Endothelial cell of umbilical vein (primary cell): Measurements from ENCODE around the gene LRTM2.

ENCODE experiments used
- EZH2 ChIP-seq: IDR thresholded peaks from 2 replicates; pipeline ENCODE4 v1.6.1; 2012; ENCODE audit warnings: borderline replicate concordance, low read depth, mild to moderate bottlenecking, moderate library complexity, low read length, inconsistent platforms; ENCODE audit not compliant: severe bottlenecking
- POLR2A ChIP-seq: IDR thresholded peaks from 2 replicates; pipeline ENCODE4 v1.6.1; 2012; ENCODE audit warnings: low read depth, mild to moderate bottlenecking, control low read depth, low read length
- POLR2AphosphoS5 ChIP-seq: IDR thresholded peaks from 2 replicates; pipeline ENCODE4 v1.6.1; 2012; ENCODE audit warnings: low read depth, mild to moderate bottlenecking, control low read depth, low read length, moderate library complexity; ENCODE audit not compliant: insufficient read depth
- TF ChIP-seq, protein P1 (sequence below), 2 donors: IDR thresholded peaks; 1 replicate in 1 of 2; 2 replicates in 1 of 2; pipeline ENCODE4 v1.5.1; 2011; ENCODE audit warnings: low read length in 2 of 2, mild to moderate bottlenecking in 2 of 2, moderate library complexity in 2 of 2, control low read depth in 1 of 2, inconsistent platforms in 1 of 2, low read depth in 1 of 2; ENCODE audit not compliant: insufficient read depth in 1 of 2; ENCODE audit errors: extremely low read depth in 1 of 2

DNA sequence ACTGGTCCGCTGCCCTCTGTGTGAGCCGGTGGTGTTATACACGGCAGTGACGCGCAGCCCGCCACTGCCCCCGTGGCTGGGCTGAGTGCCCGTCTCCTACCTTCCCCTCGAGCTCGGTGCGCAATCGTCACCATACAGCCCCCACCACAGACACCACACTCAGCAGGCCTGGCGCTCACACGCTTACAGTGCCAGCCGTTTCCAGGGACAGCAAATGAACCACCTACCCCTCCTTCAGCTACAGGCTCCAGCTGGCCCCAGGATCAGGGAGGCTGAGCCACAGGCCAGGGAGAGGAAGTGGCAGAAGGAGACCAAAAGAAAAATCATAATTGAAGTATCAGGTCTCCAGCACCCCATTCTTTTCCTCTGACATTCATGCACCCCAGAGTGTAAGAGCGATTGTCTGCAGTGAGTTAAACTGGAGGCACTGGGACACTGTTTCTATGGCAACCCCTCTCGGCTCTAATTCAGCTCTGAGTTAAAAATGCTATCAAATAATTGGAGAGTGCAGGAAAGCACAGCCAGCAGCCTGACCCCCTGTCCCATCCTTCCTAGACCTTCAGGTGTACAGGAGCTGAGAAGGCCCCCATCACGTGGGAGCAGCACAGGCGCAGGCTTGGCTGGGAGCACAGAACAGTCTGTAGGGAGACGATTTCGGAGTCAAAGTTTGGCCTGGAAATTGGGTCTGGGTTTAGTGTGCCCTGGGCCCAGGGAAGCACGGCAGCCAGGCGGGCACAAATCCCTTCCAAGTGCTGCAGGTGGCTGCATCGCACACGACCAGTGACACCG, 18.0 kb downstream of the LRTM2 start:
- TF ChIP-seq, protein P1, sequence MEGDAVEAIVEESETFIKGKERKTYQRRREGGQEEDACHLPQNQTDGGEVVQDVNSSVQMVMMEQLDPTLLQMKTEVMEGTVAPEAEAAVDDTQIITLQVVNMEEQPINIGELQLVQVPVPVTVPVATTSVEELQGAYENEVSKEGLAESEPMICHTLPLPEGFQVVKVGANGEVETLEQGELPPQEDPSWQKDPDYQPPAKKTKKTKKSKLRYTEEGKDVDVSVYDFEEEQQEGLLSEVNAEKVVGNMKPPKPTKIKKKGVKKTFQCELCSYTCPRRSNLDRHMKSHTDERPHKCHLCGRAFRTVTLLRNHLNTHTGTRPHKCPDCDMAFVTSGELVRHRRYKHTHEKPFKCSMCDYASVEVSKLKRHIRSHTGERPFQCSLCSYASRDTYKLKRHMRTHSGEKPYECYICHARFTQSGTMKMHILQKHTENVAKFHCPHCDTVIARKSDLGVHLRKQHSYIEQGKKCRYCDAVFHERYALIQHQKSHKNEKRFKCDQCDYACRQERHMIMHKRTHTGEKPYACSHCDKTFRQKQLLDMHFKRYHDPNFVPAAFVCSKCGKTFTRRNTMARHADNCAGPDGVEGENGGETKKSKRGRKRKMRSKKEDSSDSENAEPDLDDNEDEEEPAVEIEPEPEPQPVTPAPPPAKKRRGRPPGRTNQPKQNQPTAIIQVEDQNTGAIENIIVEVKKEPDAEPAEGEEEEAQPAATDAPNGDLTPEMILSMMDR (IDR thresholded peaks at IDR 0.05; ENCODE audit: extremely low read depth in 1 of 2, insufficient read depth in 1 of 2, low read depth in 1 of 2, low read length in 2 of 2) = no peak
- no peak for TF ChIP-seq POLR2A
- TF ChIP-seq EZH2 = no peak
- no peak for TF ChIP-seq POLR2AphosphoS5
